Osteocyte (in vitro differentiated cells): Measurements from ENCODE around the gene DTHD1. TPM values are rescaled to one million over a fixed set of nuclear protein-coding genes. Genes with fewer than 3 reads are reported as not detected.

Source experiments
- DNase-seq: peaks from one replicate; pipeline ENCODE4 v3.0.0; 2021; ENCODE audit warnings: mixed read lengths; ENCODE audit not compliant: unreplicated experiment; ENCODE audit errors: extremely low spot score
- H3K27ac Mint-ChIP-seq: one replicate; pipeline ENCODE4 v1.8.0; 2021; ENCODE audit warnings: mild to moderate bottlenecking, mixed read lengths; ENCODE audit not compliant: unreplicated experiment
- H3K27me3 Mint-ChIP-seq: one replicate; pipeline ENCODE4 v1.8.0; 2021; ENCODE audit warnings: mixed read lengths; ENCODE audit not compliant: unreplicated experiment
- H3K36me3 Mint-ChIP-seq: one replicate; pipeline ENCODE4 v1.8.0; 2021; ENCODE audit warnings: mixed read lengths; ENCODE audit not compliant: unreplicated experiment
- H3K4me1 Mint-ChIP-seq: one replicate; pipeline ENCODE4 v1.8.0; 2021; ENCODE audit warnings: mixed read lengths; ENCODE audit not compliant: unreplicated experiment
- H3K4me3 Mint-ChIP-seq: one replicate; pipeline ENCODE4 v1.8.0; 2021; ENCODE audit warnings: mild to moderate bottlenecking, moderate library complexity, mixed read lengths; ENCODE audit not compliant: unreplicated experiment
- H3K9me3 Mint-ChIP-seq: one replicate; pipeline ENCODE4 v1.8.0; 2021; ENCODE audit warnings: mixed read lengths; ENCODE audit not compliant: unreplicated experiment
- total RNA-seq: library from RNA; stranded (reverse); gene quantifications from 2 replicates; pipeline ENCODE4 v1.2.1, GENCODE V29; 2021
- TF ChIP-seq, protein P1 (sequence below): fragments of 200-600 bp; sonication (generic); IDR thresholded peaks from 2 replicates; pipeline ENCODE4 v1.5.0; 2021; ENCODE audit warnings: antibody characterized with exemption, mild to moderate bottlenecking, moderate library complexity

DTHD1 gene
- total RNA-seq, 1 donor from 2014 or later = not detected

DNA sequence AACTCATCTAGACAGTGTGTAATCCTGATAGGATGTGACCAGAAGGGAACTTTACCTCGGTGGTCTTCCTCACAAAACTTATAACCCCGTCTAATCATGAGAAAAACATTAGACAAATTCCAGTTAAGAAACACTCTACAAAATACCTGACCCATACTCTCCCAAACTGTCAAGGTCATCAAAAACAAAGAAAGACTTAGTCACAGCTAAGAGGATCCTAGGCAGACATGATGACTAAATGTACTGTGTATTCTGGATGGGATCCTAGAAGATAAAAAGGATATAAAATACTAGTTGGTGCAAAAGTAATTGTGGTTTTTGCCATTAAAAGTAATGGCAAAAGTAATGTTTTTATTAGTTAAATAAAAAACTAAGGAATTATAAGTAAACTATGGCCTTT lies 81.6 kb downstream of the DTHD1 start:
- no peaks in the 10 kb centered on the region for H3K36me3 Mint-ChIP-seq
- peaks cover 3% of the 10 kb centered on the region for H3K27me3 Mint-ChIP-seq
- H3K4me3 Mint-ChIP-seq = no peak overlapping the region
- no peaks in the 10 kb centered on the region for H3K4me1 Mint-ChIP-seq
- H3K9me3 Mint-ChIP-seq = no peaks in the 10 kb centered on the region
- TF ChIP-seq, protein P1, sequence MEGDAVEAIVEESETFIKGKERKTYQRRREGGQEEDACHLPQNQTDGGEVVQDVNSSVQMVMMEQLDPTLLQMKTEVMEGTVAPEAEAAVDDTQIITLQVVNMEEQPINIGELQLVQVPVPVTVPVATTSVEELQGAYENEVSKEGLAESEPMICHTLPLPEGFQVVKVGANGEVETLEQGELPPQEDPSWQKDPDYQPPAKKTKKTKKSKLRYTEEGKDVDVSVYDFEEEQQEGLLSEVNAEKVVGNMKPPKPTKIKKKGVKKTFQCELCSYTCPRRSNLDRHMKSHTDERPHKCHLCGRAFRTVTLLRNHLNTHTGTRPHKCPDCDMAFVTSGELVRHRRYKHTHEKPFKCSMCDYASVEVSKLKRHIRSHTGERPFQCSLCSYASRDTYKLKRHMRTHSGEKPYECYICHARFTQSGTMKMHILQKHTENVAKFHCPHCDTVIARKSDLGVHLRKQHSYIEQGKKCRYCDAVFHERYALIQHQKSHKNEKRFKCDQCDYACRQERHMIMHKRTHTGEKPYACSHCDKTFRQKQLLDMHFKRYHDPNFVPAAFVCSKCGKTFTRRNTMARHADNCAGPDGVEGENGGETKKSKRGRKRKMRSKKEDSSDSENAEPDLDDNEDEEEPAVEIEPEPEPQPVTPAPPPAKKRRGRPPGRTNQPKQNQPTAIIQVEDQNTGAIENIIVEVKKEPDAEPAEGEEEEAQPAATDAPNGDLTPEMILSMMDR = no peak
- no peak overlapping the region for H3K27ac Mint-ChIP-seq
- no peak for DNase-seq

GRCh38 chr4:36374836-36375511 lies 93.6 kb downstream of the DTHD1 start:
- Mint-ChIP-seq H3K27ac (no peak overlapping the region), H3K27me3 (peaks cover 4% of the 10 kb centered on the region), H3K9me3 (peaks cover 9% of the 10 kb centered on the region), H3K4me1 (no peaks in the 10 kb centered on the region), H3K36me3 (no peaks in the 10 kb centered on the region), H3K4me3 (no peak overlapping the region)
- TF ChIP-seq, protein P1 = no peak
- no peak for DNase-seq

DNA sequence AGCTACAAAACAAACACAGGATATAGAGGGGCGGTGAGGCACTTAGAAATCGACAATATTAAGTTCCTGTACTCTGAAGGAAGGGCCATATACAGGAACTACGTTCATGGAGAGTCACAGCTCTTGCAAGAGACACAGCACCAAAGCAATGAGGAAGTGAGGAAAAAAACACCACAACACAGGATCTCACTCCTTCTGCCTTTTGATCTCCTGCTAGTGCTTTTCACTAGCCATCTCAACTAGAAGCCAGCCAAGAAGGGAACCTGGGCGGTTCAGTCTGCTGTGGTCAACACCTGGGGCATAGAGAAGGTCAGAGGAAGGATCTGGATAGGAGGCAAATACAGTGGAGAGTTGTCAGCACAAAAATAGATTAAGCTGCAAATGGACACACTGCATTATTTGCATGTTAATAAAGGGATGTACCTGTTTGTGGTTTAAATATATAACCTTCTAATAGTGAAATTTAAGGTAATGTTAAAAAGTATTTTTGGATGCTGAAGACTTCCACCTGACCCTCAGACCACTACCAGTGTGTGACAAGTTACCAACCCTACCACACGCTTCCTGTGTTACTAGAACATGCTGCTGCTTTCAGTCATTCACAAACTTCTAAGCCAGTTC lies 104.6 kb downstream of the DTHD1 start:
- no peaks in the 10 kb centered on the region for H3K36me3 Mint-ChIP-seq
- TF ChIP-seq, protein P1 = no peak
- DNase-seq = no peak
- H3K27me3 Mint-ChIP-seq = peaks cover 18% of the 10 kb centered on the region
- H3K27ac Mint-ChIP-seq = no peak overlapping the region
- H3K9me3 Mint-ChIP-seq = no peaks in the 10 kb centered on the region
- no peak overlapping the region for H3K4me3 Mint-ChIP-seq
- H3K4me1 Mint-ChIP-seq = no peaks in the 10 kb centered on the region

GRCh38 chr4:36386691-36387090 lies 105.3 kb downstream of the DTHD1 start:
- TF ChIP-seq, protein P1 = no peak
- no peak overlapping the region for H3K27ac Mint-ChIP-seq
- no peaks in the 10 kb centered on the region for H3K36me3 Mint-ChIP-seq
- peaks cover 18% of the 10 kb centered on the region for H3K27me3 Mint-ChIP-seq
- no peaks in the 10 kb centered on the region for H3K9me3 Mint-ChIP-seq
- H3K4me3 Mint-ChIP-seq = no peak overlapping the region
- H3K4me1 Mint-ChIP-seq = no peaks in the 10 kb centered on the region
- DNase-seq = no peak

GRCh38 chr4:36388710-36389109 lies 107.3 kb downstream of the DTHD1 start:
- no peaks in the 10 kb centered on the region for H3K4me1 Mint-ChIP-seq
- TF ChIP-seq, protein P1 = no peak
- peaks cover 30% of the 10 kb centered on the region for H3K27me3 Mint-ChIP-seq
- no peak for DNase-seq
- H3K4me3 Mint-ChIP-seq = no peak overlapping the region
- H3K27ac Mint-ChIP-seq = no peak overlapping the region
- H3K9me3 Mint-ChIP-seq = no peaks in the 10 kb centered on the region
- H3K36me3 Mint-ChIP-seq = no peaks in the 10 kb centered on the region
